Common myeloid progenitor, CD34-positive (primary cell): ENCODE measurements around the gene VGLL4.

Experiments used
- CTCF ChIA-PET: fragments of 350-600 bp; sonication (Branson Sonifier 250); formaldehyde crosslinking; loops from one replicate; lab custom pipeline; 2021; ENCODE audit warnings: antibody characterized with exemption; lab: Charles Lee
- POLR2A ChIA-PET: fragments of 350-600 bp; sonication (Branson Sonifier 250); formaldehyde crosslinking; loops from one replicate; lab custom pipeline; 2021; ENCODE audit warnings: antibody characterized with exemption; lab: Charles Lee
- DNase-seq, 3 donors: peaks; one replicate each; pipeline versions ENCODE4 v3.0.0 to v3.0.0-alpha.2; 2013
- H3K27ac ChIP-seq, 2 experiments: 1 replicate in 1 of 2; 2 replicates in 1 of 2; pipeline ENCODE4 v1.7.0; 2013; ENCODE audit warnings: inconsistent platforms in 2 of 2, low read length in 2 of 2, mild to moderate bottlenecking in 2 of 2, low read depth in 1 of 2, moderate library complexity in 1 of 2; ENCODE audit not compliant: severe bottlenecking in 2 of 2, insufficient read depth in 1 of 2, poor library complexity in 1 of 2
- H3K27me3 ChIP-seq, 5 experiments: replicated peaks in 2 of 5; 1 replicate in 3 of 5; 2 replicates in 2 of 5; pipeline versions ENCODE4 v1.6.1 to v1.7.0; 2013; ENCODE audit warnings: low read length in 4 of 5, mild to moderate bottlenecking in 2 of 5, moderate library complexity in 2 of 5, inconsistent platforms in 1 of 5; ENCODE audit not compliant: insufficient read depth in 5 of 5, control insufficient read depth in 4 of 5
- H3K36me3 ChIP-seq, 4 experiments: 1 replicate in 2 of 4; 2 replicates in 2 of 4; pipeline versions ENCODE4 v1.6.1 to v1.7.0; 2013; ENCODE audit warnings: low read length in 3 of 4, control low read depth in 1 of 4, mild to moderate bottlenecking in 1 of 4; ENCODE audit not compliant: control insufficient read depth in 4 of 4, insufficient read depth in 4 of 4
- H3K4me1 ChIP-seq, 4 experiments: 1 replicate in 3 of 4; 2 replicates in 1 of 4; pipeline versions ENCODE4 v1.6.1 to v1.7.1; 2013; ENCODE audit warnings: low read length in 3 of 4, mild to moderate bottlenecking in 3 of 4, control low read depth in 1 of 4, inconsistent platforms in 1 of 4, moderate library complexity in 1 of 4; ENCODE audit not compliant: control insufficient read depth in 4 of 4, insufficient read depth in 4 of 4; ENCODE audit errors: control extremely low read depth in 1 of 4
- H3K4me3 ChIP-seq, 7 experiments: 1 replicate in 4 of 7; 2 replicates in 3 of 7; pipeline versions ENCODE4 v1.5.1 to v1.7.0; 2013; ENCODE audit warnings: mild to moderate bottlenecking in 7 of 7, low read length in 6 of 7, moderate library complexity in 6 of 7, inconsistent platforms in 2 of 7, low read depth in 2 of 7, control low read depth in 1 of 7; ENCODE audit not compliant: insufficient read depth in 4 of 7, control insufficient read depth in 1 of 7; ENCODE audit errors: extremely low read depth in 1 of 7
- H3K9me3 ChIP-seq, 5 experiments: 1 replicate in 4 of 5; 2 replicates in 1 of 5; pipeline versions ENCODE4 v1.6.1 to v1.7.1; 2013; ENCODE audit warnings: low read length in 4 of 5, mild to moderate bottlenecking in 2 of 5, inconsistent platforms in 1 of 5, low read depth in 1 of 5, moderate library complexity in 1 of 5; ENCODE audit not compliant: control insufficient read depth in 4 of 5, insufficient read depth in 2 of 5; ENCODE audit errors: control extremely low read depth in 1 of 5
- WGBS: methylation state at CpG from one replicate; pipeline ENCODE4 v1.1.5; 2013; ENCODE audit not compliant: insufficient coverage; 5-methylcytosine and 5-hydroxymethylcytosine counted together

VGLL4 gene

GRCh38 chr3:11638495-11639358 lies 5.0 kb downstream of the VGLL4 start:
- no peak for DNase-seq
- H3K36me3 ChIP-seq, result peaks cover 0 to 8% (median 3%) of the 10 kb centered on the region in 4 experiments
- ChIA-PET CTCF (interaction anchor here (1.0 to 1.8 kb wide), 4 partner anchors 13 to 260 kb away, joined by 3 to 5 read pairs (median 4); no protein-coding TSS in a partner anchor), POLR2A (interaction anchor here (0.9 kb wide), 1 partner anchor 10 kb away, joined by 3 read pairs; no protein-coding TSS in a partner anchor)
- 96% methylated on average over 14 of the region's 17 CpGs for WGBS
- peaks cover 16 to 38% (median 27%) of the 10 kb centered on the region in 4 experiments for H3K4me1 ChIP-seq
- H3K27ac ChIP-seq, result no peak overlapping the region
- no peaks in the 10 kb centered on the region for H3K27me3 ChIP-seq
- H3K4me3 ChIP-seq, result no peak overlapping the region
- no peaks in the 10 kb centered on the region for H3K9me3 ChIP-seq

DNA sequence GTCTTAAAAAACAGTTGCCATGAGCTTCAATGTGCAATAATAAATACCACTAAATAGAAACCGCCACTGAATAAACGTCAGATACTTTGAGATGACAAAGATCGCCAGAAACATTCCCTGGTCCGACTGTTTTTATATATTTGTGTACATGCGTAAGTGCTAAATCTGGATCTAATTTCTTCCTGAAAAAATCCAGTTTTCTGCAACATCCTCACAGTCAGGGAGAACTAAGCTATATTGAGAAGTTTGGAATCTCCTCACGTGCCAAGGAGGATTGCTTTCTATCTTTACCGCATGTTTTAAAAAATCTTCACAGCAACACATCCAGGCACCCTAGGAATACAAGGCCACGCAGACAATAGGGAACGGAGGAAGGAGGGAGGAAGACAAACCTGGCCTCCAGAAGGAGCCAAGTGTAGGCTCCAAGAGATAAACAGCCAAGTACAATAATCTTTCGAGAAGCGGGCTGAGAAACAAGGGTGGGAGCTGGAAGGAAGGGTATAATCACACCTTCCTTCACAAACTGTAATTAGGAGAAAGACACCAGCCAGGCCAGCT lies 5.7 kb downstream of the VGLL4 start:
- no peak for DNase-seq
- peak overlapping the region in 1 of 2 experiments; percentile 19 for H3K27ac ChIP-seq
- POLR2A ChIA-PET, result no interaction called here
- no peaks in the 10 kb centered on the region for H3K9me3 ChIP-seq
- no peaks in the 10 kb centered on the region for H3K27me3 ChIP-seq
- H3K4me1 ChIP-seq, result peaks cover 16 to 38% (median 27%) of the 10 kb centered on the region in 4 experiments
- CTCF ChIA-PET, result interaction anchor here (1.0 to 1.8 kb wide), 4 partner anchors 12 to 259 kb away, joined by 3 to 5 read pairs (median 4); no protein-coding TSS in a partner anchor
- H3K4me3 ChIP-seq, result no peak overlapping the region
- WGBS, result 95% methylated on average over 7 of the region's 11 CpGs
- peaks cover 0 to 8% (median 3%) of the 10 kb centered on the region in 4 experiments for H3K36me3 ChIP-seq

- POLR2A ChIA-PET, result no interaction called here
- DNase-seq, result no peak
- 100% methylated on average over 2 of the region's 3 CpGs for WGBS
Measured at GRCh38 chr3:11636394-11636770, 7.3 kb downstream of the VGLL4 start.

GRCh38 chr3:11635680-11636393 lies 7.9 kb downstream of the VGLL4 start:
- DNase-seq, result no peak
- Histone ChIP-seq H3K36me3 (peaks cover 0 to 13% (median 3%) of the 10 kb centered on the region in 4 experiments), H3K27me3 (no peaks in the 10 kb centered on the region), H3K4me3 (no peak overlapping the region), H3K9me3 (no peaks in the 10 kb centered on the region), H3K4me1 (peaks cover 13 to 26% (median 17%) of the 10 kb centered on the region in 4 experiments), H3K27ac (no peak overlapping the region)
- 100% methylated on average over 3 of the region's 7 CpGs for WGBS
- CTCF ChIA-PET, result interaction anchor here (1.1 to 1.7 kb wide), 3 partner anchors 10 to 19 kb away, joined by 4 to 7 read pairs (median 4); no protein-coding TSS in a partner anchor
- POLR2A ChIA-PET, result no interaction called here

More at GRCh38 chr3:11636394-11636770, 7.3 kb downstream of the VGLL4 start:
- H3K4me1 ChIP-seq, result peaks cover 16 to 31% (median 21%) of the 10 kb centered on the region in 4 experiments
- no peaks in the 10 kb centered on the region for H3K9me3 ChIP-seq
- no peak overlapping the region for H3K27ac ChIP-seq
- peaks cover 0 to 10% (median 3%) of the 10 kb centered on the region in 4 experiments for H3K36me3 ChIP-seq
- H3K4me3 ChIP-seq, result no peak overlapping the region
- CTCF ChIA-PET, result interaction anchor here (0.9 to 1.7 kb wide), 3 partner anchors 10 to 59 kb away, joined by 4 to 7 read pairs (median 5); no protein-coding TSS in a partner anchor
- no peaks in the 10 kb centered on the region for H3K27me3 ChIP-seq

DNA sequence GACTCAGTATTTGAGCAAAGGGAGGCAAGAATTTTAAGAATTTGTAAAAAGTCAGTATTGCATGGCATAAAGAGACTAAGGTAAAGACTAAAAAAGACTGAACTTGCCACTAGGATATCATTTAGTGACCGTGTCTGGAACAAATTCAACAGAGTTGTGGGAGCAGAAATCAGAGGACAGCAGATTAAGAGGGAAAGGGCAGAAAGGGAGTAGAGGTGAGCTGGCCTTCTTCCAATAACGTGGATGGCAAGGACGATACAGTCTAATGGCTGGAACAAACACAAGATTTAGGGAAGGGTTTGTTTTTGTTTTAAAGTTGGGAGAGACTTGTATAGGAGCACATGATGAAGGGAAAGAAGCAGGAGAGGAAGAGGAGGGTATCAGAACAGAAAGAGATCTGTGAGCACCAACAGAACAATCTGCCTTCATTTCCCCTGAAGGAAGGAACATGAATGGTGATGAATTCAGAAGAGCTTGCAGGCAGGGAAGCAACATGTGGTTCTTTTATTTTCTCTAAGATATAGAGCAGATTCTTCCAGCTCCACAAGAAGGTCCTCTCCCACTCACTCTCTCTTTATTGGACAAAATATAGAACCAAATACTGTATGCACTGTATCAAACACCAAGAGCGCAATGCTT lies 8.6 kb downstream of the VGLL4 start:
- no peak for DNase-seq
- Histone ChIP-seq H3K27me3 (no peaks in the 10 kb centered on the region), H3K9me3 (no peaks in the 10 kb centered on the region), H3K27ac (no peak overlapping the region), H3K36me3 (peaks cover 0 to 14% (median 3%) of the 10 kb centered on the region in 4 experiments), H3K4me1 (peaks cover 9 to 20% (median 12%) of the 10 kb centered on the region in 4 experiments), H3K4me3 (no peak overlapping the region)
- WGBS, result 95% methylated on average over 4 of the region's 4 CpGs
- ChIA-PET CTCF (interaction anchor here (1.1 to 1.7 kb wide), 3 partner anchors 9 to 20 kb away, joined by 4 to 7 read pairs (median 4); no protein-coding TSS in a partner anchor), POLR2A (no interaction called here)

- Histone ChIP-seq H3K27ac (no peak overlapping the region), H3K4me3 (peak overlapping the region in 1 of 7 experiments; percentile 14), H3K36me3 (peaks cover 0 to 12% (median 3%) of the 10 kb centered on the region in 4 experiments), H3K9me3 (no peaks in the 10 kb centered on the region), H3K27me3 (no peaks in the 10 kb centered on the region), H3K4me1 (peaks cover 7 to 14% (median 11%) of the 10 kb centered on the region in 4 experiments)
- POLR2A ChIA-PET, result no interaction called here
- WGBS, result 59% methylated on average over 11 of the region's 11 CpGs
- peak in 2 of 3 donors; percentile 11 to 16 for DNase-seq
- CTCF ChIA-PET, result no interaction called here
Measured at GRCh38 chr3:11634081-11634635, 9.6 kb downstream of the VGLL4 start.
